ENCODE measurements around the gene CDH23.

DNA sequence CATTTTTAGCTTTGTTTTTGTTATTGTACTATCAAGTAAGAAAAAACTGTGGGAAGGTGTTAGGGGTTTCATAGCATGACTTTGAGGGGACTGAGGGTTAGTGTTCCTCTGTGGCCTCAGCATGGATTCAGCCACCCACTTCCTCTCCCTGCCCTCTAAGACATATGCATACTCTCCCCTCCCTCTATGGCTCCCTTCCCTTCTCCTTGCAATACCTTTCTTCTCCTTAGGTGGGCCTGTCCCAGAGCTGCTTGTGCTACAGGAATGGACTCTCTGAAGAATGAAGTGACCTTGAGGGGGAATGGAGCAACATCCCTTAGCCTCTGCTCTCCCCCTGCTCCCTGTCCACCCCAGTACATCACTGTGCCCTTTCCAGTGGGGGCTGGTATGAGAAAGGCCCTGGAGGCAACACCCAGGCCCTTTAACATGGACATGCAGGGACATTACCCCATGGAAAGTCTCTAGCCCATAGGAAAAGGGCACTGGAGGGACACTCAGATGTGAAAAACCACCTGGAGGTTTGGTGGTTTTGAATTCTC, 22.4 kb downstream of the CDH23 start:
- TF ChIP-seq, protein P1, sequence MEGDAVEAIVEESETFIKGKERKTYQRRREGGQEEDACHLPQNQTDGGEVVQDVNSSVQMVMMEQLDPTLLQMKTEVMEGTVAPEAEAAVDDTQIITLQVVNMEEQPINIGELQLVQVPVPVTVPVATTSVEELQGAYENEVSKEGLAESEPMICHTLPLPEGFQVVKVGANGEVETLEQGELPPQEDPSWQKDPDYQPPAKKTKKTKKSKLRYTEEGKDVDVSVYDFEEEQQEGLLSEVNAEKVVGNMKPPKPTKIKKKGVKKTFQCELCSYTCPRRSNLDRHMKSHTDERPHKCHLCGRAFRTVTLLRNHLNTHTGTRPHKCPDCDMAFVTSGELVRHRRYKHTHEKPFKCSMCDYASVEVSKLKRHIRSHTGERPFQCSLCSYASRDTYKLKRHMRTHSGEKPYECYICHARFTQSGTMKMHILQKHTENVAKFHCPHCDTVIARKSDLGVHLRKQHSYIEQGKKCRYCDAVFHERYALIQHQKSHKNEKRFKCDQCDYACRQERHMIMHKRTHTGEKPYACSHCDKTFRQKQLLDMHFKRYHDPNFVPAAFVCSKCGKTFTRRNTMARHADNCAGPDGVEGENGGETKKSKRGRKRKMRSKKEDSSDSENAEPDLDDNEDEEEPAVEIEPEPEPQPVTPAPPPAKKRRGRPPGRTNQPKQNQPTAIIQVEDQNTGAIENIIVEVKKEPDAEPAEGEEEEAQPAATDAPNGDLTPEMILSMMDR (IDR thresholded peaks at IDR 0.05; ENCODE audit: poor library complexity), result no peak
- no peak for TF ChIP-seq EZH2phosphoT487 (IDR thresholded peaks at IDR 0.05; ENCODE audit: low read depth, severe bottlenecking, unreplicated experiment)
